Measurements from ENCODE around the gene PPY.
"Not testable (repeated sequence)": the region's sequence is repeated elsewhere in the genome, so short reads cannot be mapped to it uniquely, and the experiment has no call there.

- not testable (repeated sequence) for TF ChIP-seq CTCF, POLR2A (IDR thresholded peaks at IDR 0.05)
Measured at GRCh38 chr17:43927929-43928328, 14.3 kb downstream of the PPY start.

Data from ovary (tissue), 3 donors.